Adrenal gland (tissue), 12 donors: Measurements from ENCODE around the gene SVBP. TPM values are rescaled to one million over a fixed set of nuclear protein-coding genes. Genes with fewer than 3 reads are reported as not detected.

ENCODE experiments used
- DNase-seq, 7 donors: peaks; one replicate each; pipeline ENCODE4 v3.0.0-alpha.2; 2019 to 2020
- H3K27ac ChIP-seq, 5 donors: fragments of 200-600 bp; sonication (generic) in 4 of 5; 1 replicate in 3 of 5; 2 replicates in 2 of 5; pipeline versions ENCODE4 v1.5.1 to v1.8.0; 2016 to 2020; ENCODE audit warnings: mild to moderate bottlenecking in 1 of 5
- H3K27me3 ChIP-seq: fragments of 200-600 bp; 2 replicates; pipeline ENCODE4 v1.8.0; 2021
- H3K36me3 ChIP-seq, 2 donors: fragments of 200-600 bp; replicated peaks in 1 of 2; 1 replicate in 1 of 2; 2 replicates in 1 of 2; pipeline versions ENCODE4 v1.5.1 to v1.8.0; 2018 to 2022
- H3K4me1 ChIP-seq, 2 donors: fragments of 200-600 bp; replicated peaks in 1 of 2; 1 replicate in 1 of 2; 2 replicates in 1 of 2; pipeline versions ENCODE4 v1.5.1 to v1.8.0; 2018 to 2021
- H3K4me3 ChIP-seq, 4 donors: fragments of 200-600 bp; sonication (generic) in 3 of 4; one replicate each; pipeline ENCODE4 v1.5.1; 2016 to 2018
- H3K9me3 ChIP-seq, 3 donors: fragments of 200-600 bp; sonication (generic) in 1 of 3; replicated peaks in 1 of 3; 1 replicate in 2 of 3; 2 replicates in 1 of 3; pipeline versions ENCODE4 v1.5.1 to v1.8.0; 2016 to 2021
- POLR2A ChIP-seq, 2 donors: fragments of 450-650 bp; IDR thresholded peaks; one replicate each; pipeline ENCODE4 v1.6.1; 2017; ENCODE audit warnings: antibody characterized with exemption in 2 of 2, mild to moderate bottlenecking in 2 of 2, moderate library complexity in 1 of 2
- WGBS, 4 donors: extraction: QIAGEN DNeasy Blood & Tissue Kit in 2 of 4; methylation state at CpG; one replicate each; pipeline versions ENCODE4 v1.1.5 to v1.1.7; 2013 to 2017; 5-methylcytosine and 5-hydroxymethylcytosine counted together
- intact Hi-C, 2 donors: fragments of 100-400 bp; cut with DNase I; formaldehyde crosslinking; loops; one replicate each; pipeline versions ENCODE4 v1.14.1 to v1.15.0; 2022 to 2023
- polyA plus RNA-seq, 3 donors: library from polyadenylated mRNA; stranded (reverse); fragments of 200-250 nt in 2 of 3; fragments of 350-450 nt in 1 of 3; fragmentation: Illumina TruSeq in 1 of 3; extraction: RNeasy Lipid Tissue Mini Kit (QIAGEN cat#74804) in 1 of 3; gene quantifications; one replicate each; pipeline ENCODE4 v1.2.3, GENCODE V29; 2013 to 2014
- total RNA-seq, 9 donors: library from RNA; depleted of rRNA in 4 of 9; stranded (reverse); fragments of >200 nt in 4 of 9; fragments of 120-200 nt in 1 of 9; fragmentation: NEBNext Ultra II Directional in 1 of 9; extraction: Animal tissue kit (Norgen Biotek cat#: 25700) in 1 of 9; gene quantifications; one replicate each; pipeline versions ENCODE4 v1.1.0 to v1.2.4, GENCODE V29; 2013 to 2023
- TF ChIP-seq, protein P1 (sequence below), 6 experiments: fragments of 450-650 bp in 4 of 6; fragments of 200-600 bp in 2 of 6; sonication (generic) in 1 of 6; IDR thresholded peaks; 1 replicate in 5 of 6; 2 replicates in 1 of 6; pipeline versions ENCODE4 v1.5.1 to v1.8.0; 2016 to 2021; ENCODE audit warnings: antibody characterized with exemption in 6 of 6, mild to moderate bottlenecking in 2 of 6, moderate library complexity in 1 of 6
- donor health status: healthy with polysubstance abuse.
- donor health status: Bipolar disorder and iron deficiency.
- donor health status: DM: yes; HTN: yes; CAD: no.
- donor health status: DM: no; HTN: no; CAD: no.
- donor health status: DM: no; HTN: no; CAD: no.
- donor health status: DM: yes; HTN: yes; CAD: no.

SVBP gene
- total and polyA plus RNA-seq, 12 donors, result 4.5 to 41.3 (median 17.2) TPM

GRCh38 chr1:42797979-42798378 lies 19.2 kb downstream of the SVBP start:
- Histone ChIP-seq H3K27me3 (no peaks in the 10 kb centered on the region), H3K36me3 (no peaks in the 10 kb centered on the region), H3K9me3 (no peaks in the 10 kb centered on the region), H3K27ac (no peak overlapping the region), H3K4me3 (no peak overlapping the region), H3K4me1 (no peaks in the 10 kb centered on the region)
- TF ChIP-seq POLR2A (IDR thresholded peaks at IDR 0.05), result no peak
- TF ChIP-seq, protein P1, sequence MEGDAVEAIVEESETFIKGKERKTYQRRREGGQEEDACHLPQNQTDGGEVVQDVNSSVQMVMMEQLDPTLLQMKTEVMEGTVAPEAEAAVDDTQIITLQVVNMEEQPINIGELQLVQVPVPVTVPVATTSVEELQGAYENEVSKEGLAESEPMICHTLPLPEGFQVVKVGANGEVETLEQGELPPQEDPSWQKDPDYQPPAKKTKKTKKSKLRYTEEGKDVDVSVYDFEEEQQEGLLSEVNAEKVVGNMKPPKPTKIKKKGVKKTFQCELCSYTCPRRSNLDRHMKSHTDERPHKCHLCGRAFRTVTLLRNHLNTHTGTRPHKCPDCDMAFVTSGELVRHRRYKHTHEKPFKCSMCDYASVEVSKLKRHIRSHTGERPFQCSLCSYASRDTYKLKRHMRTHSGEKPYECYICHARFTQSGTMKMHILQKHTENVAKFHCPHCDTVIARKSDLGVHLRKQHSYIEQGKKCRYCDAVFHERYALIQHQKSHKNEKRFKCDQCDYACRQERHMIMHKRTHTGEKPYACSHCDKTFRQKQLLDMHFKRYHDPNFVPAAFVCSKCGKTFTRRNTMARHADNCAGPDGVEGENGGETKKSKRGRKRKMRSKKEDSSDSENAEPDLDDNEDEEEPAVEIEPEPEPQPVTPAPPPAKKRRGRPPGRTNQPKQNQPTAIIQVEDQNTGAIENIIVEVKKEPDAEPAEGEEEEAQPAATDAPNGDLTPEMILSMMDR (IDR thresholded peaks at IDR 0.05), result no peak
- intact Hi-C loops, result no loop called here
- DNase-seq, result no peak
- WGBS, 4 donors, result 77 to 91% (median 84%) methylated on average over 4 to 5 of the region's 5 CpGs

DNA sequence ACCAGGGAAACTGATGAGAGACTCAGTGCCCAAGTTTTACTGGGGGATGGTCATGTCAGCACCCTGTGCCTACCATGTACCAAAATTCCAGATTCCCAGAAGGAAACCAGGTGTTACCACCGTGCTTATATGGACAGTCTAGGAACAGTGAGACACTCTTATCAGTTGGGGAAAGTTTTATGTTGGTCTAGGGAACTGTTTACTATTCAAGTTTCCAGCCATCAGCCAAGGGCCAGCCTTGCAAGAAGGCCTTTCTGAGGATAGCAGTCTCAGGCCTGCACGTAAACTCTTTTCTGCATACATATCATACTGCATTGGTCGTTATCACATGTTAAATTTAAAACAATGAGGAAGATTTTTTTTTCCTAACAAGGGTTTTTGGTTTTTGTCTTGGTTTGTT lies 19.8 kb downstream of the SVBP start:
- Histone ChIP-seq H3K4me1 (no peaks in the 10 kb centered on the region), H3K36me3 (no peaks in the 10 kb centered on the region), H3K9me3 (no peaks in the 10 kb centered on the region), H3K27ac (no peak overlapping the region), H3K4me3 (no peak overlapping the region), H3K27me3 (no peaks in the 10 kb centered on the region)
- 89 to 94% (median 91%) methylated on average over 3 of the region's 3 CpGs for WGBS, 4 donors
- no peak for TF ChIP-seq POLR2A (IDR thresholded peaks at IDR 0.05)
- TF ChIP-seq, protein P1 (IDR thresholded peaks at IDR 0.05), result no peak
- intact Hi-C loops, result no loop called here
- no peak for DNase-seq

DNA sequence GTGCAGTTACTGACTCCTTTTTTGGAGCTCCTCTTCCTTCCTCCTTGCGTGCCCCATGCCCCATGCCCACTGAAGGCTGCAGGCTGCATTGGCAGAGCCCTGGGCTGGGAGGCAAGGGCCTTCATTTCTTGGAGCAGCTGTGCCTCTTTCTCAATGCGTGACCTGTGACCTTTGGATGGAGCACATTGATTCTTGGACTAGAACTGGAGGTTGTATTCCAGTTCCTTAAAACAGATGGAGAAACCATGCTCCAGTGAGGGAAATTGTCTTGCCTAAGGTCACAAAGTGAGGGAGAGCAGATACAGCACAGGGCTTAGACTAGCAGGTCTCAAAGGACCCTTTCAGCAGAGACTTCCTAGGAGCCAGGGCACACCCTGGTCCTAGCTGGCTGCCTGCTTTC lies 23.4 kb downstream of the SVBP start:
- Histone ChIP-seq H3K4me3 (no peak overlapping the region), H3K27ac (no peak overlapping the region), H3K9me3 (no peaks in the 10 kb centered on the region), H3K36me3 (no peaks in the 10 kb centered on the region), H3K4me1 (no peaks in the 10 kb centered on the region), H3K27me3 (no peaks in the 10 kb centered on the region)
- DNase-seq, result peak in 1 of 7 donors; percentile 19
- WGBS, 4 donors, result 88 to 94% (median 92%) methylated on average over 2 of the region's 2 CpGs
- TF ChIP-seq POLR2A (IDR thresholded peaks at IDR 0.05), result no peak
- TF ChIP-seq, protein P1 (IDR thresholded peaks at IDR 0.05), result no peak
- intact Hi-C loops, result no loop called here

DNA sequence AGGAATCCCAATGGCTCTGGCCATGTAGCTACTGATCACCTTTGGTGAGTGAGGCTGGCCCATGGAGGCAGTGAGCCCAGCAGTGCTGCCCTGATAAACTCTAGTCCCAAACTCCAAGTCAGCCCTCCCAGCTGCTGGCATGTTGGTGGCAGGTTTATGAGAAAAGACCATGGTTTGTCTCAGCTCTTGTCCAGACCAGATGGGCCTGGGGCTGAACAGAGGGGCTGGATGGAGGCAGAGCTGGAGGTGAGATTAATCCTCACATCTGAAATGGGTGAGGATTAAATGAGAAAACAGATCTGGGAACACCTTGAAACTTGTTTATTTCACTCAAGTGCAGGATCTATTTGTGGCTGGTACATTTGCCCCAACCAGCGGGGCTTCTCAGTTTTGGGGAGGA lies 29.2 kb downstream of the SVBP start:
- H3K36me3 ChIP-seq, result no peaks in the 10 kb centered on the region
- no peak overlapping the region for H3K27ac ChIP-seq
- TF ChIP-seq, protein P1 (IDR thresholded peaks at IDR 0.05), result no peak
- no peak for TF ChIP-seq POLR2A (IDR thresholded peaks at IDR 0.05)
- 95 to 100% (median 97%) methylated on average over 1 of the region's 1 CpG for WGBS, 4 donors
- DNase-seq, result no peak
- intact Hi-C loops, result no loop called here
- H3K4me1 ChIP-seq, result peaks cover 0 to 10% of the 10 kb centered on the region in 2 donors
- H3K4me3 ChIP-seq, result no peak overlapping the region
- no peaks in the 10 kb centered on the region for H3K9me3 ChIP-seq
- no peaks in the 10 kb centered on the region for H3K27me3 ChIP-seq
